Activated T-cell treated with anti-CD3 and anti-CD28 coated beads, Interleukin-2, amount 50 U/mL, for 4 hours (primary cell): ENCODE measurements around the gene CASP9. TPM values are rescaled to one million over a fixed set of nuclear protein-coding genes. Genes with fewer than 3 reads are reported as not detected.
"Not testable (repeated sequence)": the region's sequence is repeated elsewhere in the genome, so short reads cannot be mapped to it uniquely, and the experiment has no call there.

Experiments used
- ATAC-seq, 2 donors: fragments of 200-7000 bp; cut with Tn5 transposase; one replicate each; pipeline ENCODE4 v1.10.0; 2021
- DNase-seq: peaks from one replicate; pipeline ENCODE4 v3.0.0-alpha.2; 2020
- H3K27me3 Mint-ChIP-seq: one replicate; pipeline ENCODE4 v1.8.0; 2021; ENCODE audit warnings: low read depth, mixed read lengths
- H3K36me3 Mint-ChIP-seq: one replicate; pipeline ENCODE4 v1.8.0; 2022; ENCODE audit warnings: mixed read lengths; ENCODE audit not compliant: insufficient read depth
- H3K4me1 Mint-ChIP-seq: one replicate; pipeline ENCODE4 v1.8.0; 2021; ENCODE audit warnings: low read depth, mixed read lengths
- H3K4me3 Mint-ChIP-seq: one replicate; pipeline ENCODE4 v1.8.0; 2021; ENCODE audit warnings: mild to moderate bottlenecking, moderate library complexity, mixed read lengths
- H3K9me3 Mint-ChIP-seq: one replicate; pipeline ENCODE4 v1.8.0; 2021; ENCODE audit warnings: mixed read lengths
- total RNA-seq, 3 donors: library from RNA; stranded (reverse); gene quantifications; one replicate each; pipeline ENCODE4 v1.2.1, GENCODE V29; 2021

The CASP9 gene
- total RNA-seq, 3 donors from 2014 or later: 4.8 to 6.3 (median 6.3) TPM

GRCh38 chr1:15493869-15494390 lies 30.1 kb downstream of the CASP9 start:
- H3K27me3 Mint-ChIP-seq: no peaks in the 10 kb centered on the region
- H3K4me1 Mint-ChIP-seq: no peaks in the 10 kb centered on the region
- ATAC-seq (no peak), DNase-seq (no peak)
- no peak overlapping the region for H3K4me3 Mint-ChIP-seq
- H3K9me3 Mint-ChIP-seq: no peaks in the 10 kb centered on the region
- H3K36me3 Mint-ChIP-seq: peaks cover 28% of the 10 kb centered on the region

GRCh38 chr1:15492596-15492995 lies 31.4 kb downstream of the CASP9 start:
- Mint-ChIP-seq H3K9me3 (no peaks in the 10 kb centered on the region), H3K36me3 (peaks cover 28% of the 10 kb centered on the region), H3K4me3 (no peak overlapping the region), H3K27me3 (no peaks in the 10 kb centered on the region), H3K4me1 (no peaks in the 10 kb centered on the region)
- ATAC-seq (no peak), DNase-seq (no peak)

GRCh38 chr1:15491010-15491409 lies 33.0 kb downstream of the CASP9 start:
- H3K4me1 Mint-ChIP-seq, H3K4me3 Mint-ChIP-seq, DNase-seq, H3K9me3 Mint-ChIP-seq, ATAC-seq, H3K27me3 Mint-ChIP-seq: not testable (repeated sequence)
- H3K36me3 Mint-ChIP-seq: peaks cover 33% of the 10 kb centered on the region

GRCh38 chr1:15489052-15489736 lies 34.8 kb downstream of the CASP9 start:
- DNase-seq (no peak), ATAC-seq (no peak)
- peaks cover 25% of the 10 kb centered on the region for H3K36me3 Mint-ChIP-seq
- H3K4me3 Mint-ChIP-seq: no peak overlapping the region
- H3K9me3 Mint-ChIP-seq: no peaks in the 10 kb centered on the region
- no peaks in the 10 kb centered on the region for H3K4me1 Mint-ChIP-seq
- no peaks in the 10 kb centered on the region for H3K27me3 Mint-ChIP-seq

GRCh38 chr1:15488371-15488770 lies 35.6 kb downstream of the CASP9 start:
- Mint-ChIP-seq H3K4me3 (no peak overlapping the region), H3K9me3 (no peaks in the 10 kb centered on the region), H3K36me3 (peaks cover 27% of the 10 kb centered on the region), H3K27me3 (no peaks in the 10 kb centered on the region), H3K4me1 (no peaks in the 10 kb centered on the region)
- no peak for ATAC-seq
- DNase-seq: no peak

- H3K4me1 Mint-ChIP-seq, H3K27me3 Mint-ChIP-seq, H3K9me3 Mint-ChIP-seq, ATAC-seq, H3K4me3 Mint-ChIP-seq, DNase-seq: not testable (repeated sequence)
- H3K36me3 Mint-ChIP-seq: peaks cover 19% of the 10 kb centered on the region
These were observed 37.0 kb downstream of the CASP9 start for GRCh38 chr1:15486844-15487610.

- no peaks in the 10 kb centered on the region for H3K27me3 Mint-ChIP-seq
- no peak overlapping the region for H3K4me3 Mint-ChIP-seq
- DNase-seq: no peak
- no peaks in the 10 kb centered on the region for H3K9me3 Mint-ChIP-seq
- no peak for ATAC-seq
- H3K36me3 Mint-ChIP-seq: peaks cover 19% of the 10 kb centered on the region
- H3K4me1 Mint-ChIP-seq: no peaks in the 10 kb centered on the region
These were observed 38.4 kb downstream of the CASP9 start for GRCh38 chr1:15485636-15486035.

- H3K4me3 Mint-ChIP-seq, H3K27me3 Mint-ChIP-seq, DNase-seq, ATAC-seq, H3K4me1 Mint-ChIP-seq, H3K9me3 Mint-ChIP-seq: not testable (repeated sequence)
- H3K36me3 Mint-ChIP-seq: peaks cover 14% of the 10 kb centered on the region
These were observed 39.6 kb downstream of the CASP9 start for GRCh38 chr1:15484443-15484842.

- no peak overlapping the region for H3K4me3 Mint-ChIP-seq
- H3K9me3 Mint-ChIP-seq: no peaks in the 10 kb centered on the region
- peaks cover 13% of the 10 kb centered on the region for H3K36me3 Mint-ChIP-seq
- ATAC-seq: no peak
- DNase-seq: no peak
- no peaks in the 10 kb centered on the region for H3K4me1 Mint-ChIP-seq
- no peaks in the 10 kb centered on the region for H3K27me3 Mint-ChIP-seq
These were observed 40.0 kb downstream of the CASP9 start for GRCh38 chr1:15483971-15484370.

- H3K9me3 Mint-ChIP-seq, ATAC-seq, H3K4me1 Mint-ChIP-seq, DNase-seq, H3K4me3 Mint-ChIP-seq, H3K27me3 Mint-ChIP-seq: not testable (repeated sequence)
- peaks cover 10% of the 10 kb centered on the region for H3K36me3 Mint-ChIP-seq
These were observed 41.0 kb downstream of the CASP9 start for GRCh38 chr1:15482983-15483543.

GRCh38 chr1:15482455-15482854 lies 41.6 kb downstream of the CASP9 start:
- H3K27me3 Mint-ChIP-seq, ATAC-seq, H3K4me1 Mint-ChIP-seq, H3K4me3 Mint-ChIP-seq, H3K9me3 Mint-ChIP-seq, DNase-seq: not testable (repeated sequence)
- peaks cover 10% of the 10 kb centered on the region for H3K36me3 Mint-ChIP-seq

- Mint-ChIP-seq H3K27me3 (no peaks in the 10 kb centered on the region), H3K4me1 (no peaks in the 10 kb centered on the region), H3K4me3 (no peak overlapping the region), H3K36me3 (peaks cover 4% of the 10 kb centered on the region), H3K9me3 (no peaks in the 10 kb centered on the region)
- DNase-seq: no peak
- ATAC-seq: no peak
These were observed 44.2 kb downstream of the CASP9 start for GRCh38 chr1:15479654-15480347.

- Mint-ChIP-seq H3K4me3 (no peak overlapping the region), H3K4me1 (no peaks in the 10 kb centered on the region), H3K36me3 (no peaks in the 10 kb centered on the region), H3K9me3 (no peaks in the 10 kb centered on the region), H3K27me3 (no peaks in the 10 kb centered on the region)
- ATAC-seq (no peak), DNase-seq (no peak)
These were observed 46.3 kb downstream of the CASP9 start for GRCh38 chr1:15477646-15478212.

GRCh38 chr1:15476927-15477326 lies 47.1 kb downstream of the CASP9 start:
- H3K4me1 Mint-ChIP-seq: no peaks in the 10 kb centered on the region
- H3K9me3 Mint-ChIP-seq: no peaks in the 10 kb centered on the region
- H3K36me3 Mint-ChIP-seq: no peaks in the 10 kb centered on the region
- no peaks in the 10 kb centered on the region for H3K27me3 Mint-ChIP-seq
- ATAC-seq (no peak), DNase-seq (no peak)
- H3K4me3 Mint-ChIP-seq: no peak overlapping the region
